WTC11 (cell line): ENCODE measurements around the gene NCKAP5L. TPM values are rescaled to one million over a fixed set of nuclear protein-coding genes. Genes with fewer than 3 reads are reported as not detected.

ENCODE experiments used
- ATAC-seq: fragments of 200-7000 bp; cut with Tn5 transposase; 2 replicates; pipeline ENCODE4 v1.10.0; 2021; ENCODE audit warnings: mild to moderate bottlenecking, moderate library complexity
- CTCF ChIA-PET: fragments of 300-600 bp; sonication (Branson Sonifier 250); formaldehyde crosslinking; loops from one replicate; lab custom pipeline; 2021; ENCODE audit warnings: antibody characterized with exemption; lab: Charles Lee
- POLR2A ChIA-PET: fragments of 350-600 bp; sonication (Branson Sonifier 250); formaldehyde crosslinking; loops from one replicate; lab custom pipeline; 2021; ENCODE audit warnings: antibody characterized with exemption; lab: Charles Lee
- DNase-seq: peaks from one replicate; pipeline ENCODE4 v3.0.0; 2021; ENCODE audit warnings: low spot score
- H3K27ac Mint-ChIP-seq: 2 replicates; pipeline ENCODE4 v1.8.0; 2021; ENCODE audit warnings: mixed read lengths
- H3K27me3 Mint-ChIP-seq: 2 replicates; pipeline ENCODE4 v1.8.0; 2021; ENCODE audit warnings: low read depth, mild to moderate bottlenecking, moderate library complexity, mixed read lengths
- H3K36me3 Mint-ChIP-seq: 2 replicates; pipeline ENCODE4 v1.8.0; 2021; ENCODE audit warnings: mixed read lengths
- H3K4me1 Mint-ChIP-seq: 2 replicates; pipeline ENCODE4 v1.8.0; 2022; ENCODE audit warnings: mixed read lengths
- H3K4me3 Mint-ChIP-seq: 2 replicates; pipeline ENCODE4 v1.8.0; 2021; ENCODE audit warnings: mild to moderate bottlenecking, moderate library complexity, mixed read lengths
- H3K9me3 Mint-ChIP-seq: 2 replicates; pipeline ENCODE4 v1.8.0; 2021; ENCODE audit warnings: mixed read lengths
- ATF1 ChIP-seq: sonication (generic); formaldehyde crosslinking; IDR thresholded peaks from 2 replicates; pipeline ENCODE4 v1.8.1; 2023; ENCODE audit warnings: mild to moderate bottlenecking, moderate library complexity, missing genetic modification reagents
- ATF6 ChIP-seq: sonication (generic); formaldehyde crosslinking; IDR thresholded peaks from 2 replicates; pipeline ENCODE4 v1.8.1; 2023; ENCODE audit warnings: mild to moderate bottlenecking, missing genetic modification reagents
- CDX4 ChIP-seq: fragments of 250-450 bp; sonication (Bioruptor Pico); IDR thresholded peaks from 2 replicates; pipeline ENCODE4 v1.9.0; 2021; ENCODE audit warnings: moderate library complexity, mild to moderate bottlenecking, inconsistent platforms, borderline replicate concordance
- CTCF ChIP-seq: fragments of 200-600 bp; IDR thresholded peaks from 2 replicates; pipeline ENCODE4 v1.8.0; 2022; ENCODE audit warnings: antibody characterized with exemption
- ELF4 ChIP-seq: sonication (generic); formaldehyde crosslinking; IDR thresholded peaks from 2 replicates; pipeline ENCODE4 v1.8.1; 2022; ENCODE audit warnings: low read depth, mild to moderate bottlenecking, moderate library complexity, missing genetic modification reagents
- MAX ChIP-seq: sonication (generic); formaldehyde crosslinking; IDR thresholded peaks from 2 replicates; pipeline ENCODE4 v1.8.0; 2022; ENCODE audit warnings: mild to moderate bottlenecking, missing genetic modification reagents
- MYBL2 ChIP-seq: sonication (generic); formaldehyde crosslinking; IDR thresholded peaks from 2 replicates; pipeline ENCODE4 v1.8.1; 2023; ENCODE audit warnings: mild to moderate bottlenecking, moderate library complexity, missing genetic modification reagents
- NFYB ChIP-seq: sonication (generic); formaldehyde crosslinking; conservative IDR thresholded peaks from 2 replicates; pipeline ENCODE4 v1.8.0; 2022; ENCODE audit warnings: low read depth, missing genetic modification reagents
- USF1 ChIP-seq: sonication (generic); formaldehyde crosslinking; IDR thresholded peaks from 2 replicates; pipeline ENCODE4 v1.8.0; 2022; ENCODE audit warnings: mild to moderate bottlenecking, missing genetic modification reagents
- USF2 ChIP-seq: sonication (generic); formaldehyde crosslinking; IDR thresholded peaks from 2 replicates; pipeline ENCODE4 v1.8.1; 2023; ENCODE audit warnings: mild to moderate bottlenecking, missing genetic modification reagents, moderate library complexity
- ZBTB21 ChIP-seq: sonication (generic); formaldehyde crosslinking; IDR thresholded peaks from 2 replicates; pipeline ENCODE4 v1.8.1; 2023; ENCODE audit warnings: mild to moderate bottlenecking, missing genetic modification reagents, borderline replicate concordance
- ZBTB43 ChIP-seq: sonication (generic); formaldehyde crosslinking; IDR thresholded peaks from 2 replicates; pipeline ENCODE4 v1.8.1; 2023; ENCODE audit warnings: mild to moderate bottlenecking, missing genetic modification reagents
- ZNF138 ChIP-seq: sonication (generic); formaldehyde crosslinking; conservative IDR thresholded peaks from 2 replicates; pipeline ENCODE4 v1.8.1; 2022; ENCODE audit warnings: mild to moderate bottlenecking, moderate library complexity, missing genetic modification reagents
- ZNF219 ChIP-seq: sonication (generic); formaldehyde crosslinking; IDR thresholded peaks from 2 replicates; pipeline ENCODE4 v1.8.0; 2023; ENCODE audit warnings: missing genetic modification reagents, mild to moderate bottlenecking, borderline replicate concordance
- ZNF317 ChIP-seq: sonication (generic); formaldehyde crosslinking; IDR thresholded peaks from 2 replicates; pipeline ENCODE4 v1.8.1; 2023; ENCODE audit warnings: low read depth, mild to moderate bottlenecking, moderate library complexity, missing genetic modification reagents, borderline replicate concordance
- ZNF396 ChIP-seq: fragments of 250-450 bp; sonication (Bioruptor Pico); IDR thresholded peaks from 2 replicates; pipeline ENCODE4 v1.8.0; 2021; ENCODE audit warnings: mild to moderate bottlenecking, moderate library complexity, borderline replicate concordance
- total RNA-seq: library from RNA; stranded (reverse); gene quantifications from 3 replicates; pipeline ENCODE4 v1.2.3, GENCODE V29; 2021

Gene NCKAP5L
- total RNA-seq, 1 experiment from 2014 or later, result 27.8 TPM

- no peak for ATAC-seq
- no peak for TF ChIP-seq ATF6 (CRISPR knock-in tag)
- TF ChIP-seq ZBTB43 (CRISPR knock-in tag), result no peak
- TF ChIP-seq ZNF219 (CRISPR knock-in tag), result no peak
- TF ChIP-seq CDX4, result no peak
- TF ChIP-seq ZNF317 (CRISPR knock-in tag), result no peak
- TF ChIP-seq ZNF396 (CRISPR knock-in tag), result no peak
- TF ChIP-seq MYBL2 (CRISPR knock-in tag), result no peak
- TF ChIP-seq, all 79 proteins: peak for 0
- no peak overlapping the region for H3K4me3 Mint-ChIP-seq
- CTCF ChIA-PET, result interaction anchor here (1.6 to 9.5 kb wide), 13 partner anchors 13 to 573 kb away, joined by 6 to 99 read pairs (median 12); partner anchors contain the start of gene PRPH
- H3K36me3 Mint-ChIP-seq, result no peaks in the 10 kb centered on the region
- H3K9me3 Mint-ChIP-seq, result no peaks in the 10 kb centered on the region
- no peak for DNase-seq
- POLR2A ChIA-PET, result no interaction called here
- no peak overlapping the region; the same call in 1 of the 2 replicates for H3K27ac Mint-ChIP-seq
- peaks cover 9% of the 10 kb centered on the region for H3K4me1 Mint-ChIP-seq
- H3K27me3 Mint-ChIP-seq, result peaks cover 10% of the 10 kb centered on the region
Observed at GRCh38 chr12:49868449-49868848, 40.2 kb upstream of the NCKAP5L start.

- no peak overlapping the region for H3K27ac Mint-ChIP-seq
- POLR2A ChIA-PET, result interaction anchor here (0.5 to 1.4 kb wide), 4 partner anchors 42 to 1716 kb away, joined by 3 to 4 read pairs (median 4); partner anchors contain the start of gene TMBIM6
- H3K4me3 Mint-ChIP-seq, result no peak overlapping the region
- TF ChIP-seq ZNF138 (CRISPR knock-in tag) (no peak), ATF1 (CRISPR knock-in tag) (no peak), USF2 (CRISPR knock-in tag) (no peak), MYBL2 (CRISPR knock-in tag) (no peak), USF1 (CRISPR knock-in tag) (no peak), ELF4 (no peak)
- CTCF ChIA-PET, result interaction anchor here (0.5 to 9.5 kb wide), 46 partner anchors 9 to 573 kb away, joined by 3 to 99 read pairs (median 7); partner anchors contain the start of genes AQP2, AQP5, AQP6 and BCDIN3D
- no peaks in the 10 kb centered on the region for H3K36me3 Mint-ChIP-seq
- DNase-seq (no peak), ATAC-seq (no peak; the same call in 1 of the 2 replicates)
- no peaks in the 10 kb centered on the region for H3K9me3 Mint-ChIP-seq
- H3K4me1 Mint-ChIP-seq, result peaks cover 9% of the 10 kb centered on the region
- H3K27me3 Mint-ChIP-seq, result peaks cover 10% of the 10 kb centered on the region
Observed at GRCh38 chr12:49867570-49868341, 39.5 kb upstream of the NCKAP5L start.

GRCh38 chr12:49866859-49867569 lies 38.8 kb upstream of the NCKAP5L start:
- no peak overlapping the region for H3K4me3 Mint-ChIP-seq
- TF ChIP-seq CTCF, result peak; percentile 96
- TF ChIP-seq MAX, result 0 out of 2 replicates have a peak, but pooled peaks have one; percentile 31
- TF ChIP-seq NFYB (CRISPR knock-in tag), result no peak
- TF ChIP-seq ZBTB21 (CRISPR knock-in tag), result no peak
- TF ChIP-seq, all 79 proteins: peak for 2
- CTCF ChIA-PET, result interaction anchor here (0.5 to 9.5 kb wide), 54 partner anchors 10 to 572 kb away, joined by 3 to 99 read pairs (median 6); partner anchors contain the start of genes AQP2, AQP5, AQP6 and BCDIN3D

More at GRCh38 chr12:49866859-49867569, 38.8 kb upstream of the NCKAP5L start:
- DNase-seq (peak; percentile 90), ATAC-seq (peak; percentile 94)
- Mint-ChIP-seq H3K27me3 (peaks cover 10% of the 10 kb centered on the region), H3K27ac (no peak overlapping the region), H3K36me3 (no peaks in the 10 kb centered on the region), H3K4me1 (peaks cover 9% of the 10 kb centered on the region), H3K9me3 (no peaks in the 10 kb centered on the region)
- POLR2A ChIA-PET, result interaction anchor here (0.5 to 1.4 kb wide), 4 partner anchors 43 to 1715 kb away, joined by 3 to 4 read pairs (median 4); partner anchors contain the start of gene TMBIM6
